Kidney epithelial cell (primary cell): ENCODE data around the gene TRERF1. TPM values are rescaled to one million over a fixed set of nuclear protein-coding genes. Genes with fewer than 3 reads are reported as not detected.

Source experiments
- DNase-seq: peaks from one replicate; pipeline ENCODE4 v3.0.0-alpha.2; 2010; ENCODE audit warnings: low read depth
- H3K27me3 ChIP-seq: 2 replicates; pipeline ENCODE4 v1.6.0; 2011; ENCODE audit warnings: low read length; ENCODE audit not compliant: control insufficient read depth, insufficient read depth
- H3K36me3 ChIP-seq: 2 replicates; pipeline ENCODE4 v1.5.1; 2011; ENCODE audit warnings: low read length; ENCODE audit not compliant: control insufficient read depth, insufficient read depth
- H3K4me3 ChIP-seq: 2 replicates; pipeline ENCODE4 v1.5.1; 2011; ENCODE audit warnings: low read depth, mild to moderate bottlenecking, control low read depth, low read length
- total RNA-seq: library from RNA; depleted of rRNA; stranded (reverse); fragments of >200 nt; gene quantifications from 2 replicates; pipeline ENCODE4 v1.2.3, GENCODE V29; 2015
- TF ChIP-seq, protein P1 (sequence below): IDR thresholded peaks from 2 replicates; pipeline ENCODE4 v1.5.1; 2011; ENCODE audit warnings: mild to moderate bottlenecking, moderate library complexity, low read length, control low read depth, inconsistent platforms; ENCODE audit not compliant: insufficient read depth, poor library complexity, severe bottlenecking

TRERF1 gene
- total RNA-seq, 1 donor from 2014 or later = 1.4 TPM

DNA sequence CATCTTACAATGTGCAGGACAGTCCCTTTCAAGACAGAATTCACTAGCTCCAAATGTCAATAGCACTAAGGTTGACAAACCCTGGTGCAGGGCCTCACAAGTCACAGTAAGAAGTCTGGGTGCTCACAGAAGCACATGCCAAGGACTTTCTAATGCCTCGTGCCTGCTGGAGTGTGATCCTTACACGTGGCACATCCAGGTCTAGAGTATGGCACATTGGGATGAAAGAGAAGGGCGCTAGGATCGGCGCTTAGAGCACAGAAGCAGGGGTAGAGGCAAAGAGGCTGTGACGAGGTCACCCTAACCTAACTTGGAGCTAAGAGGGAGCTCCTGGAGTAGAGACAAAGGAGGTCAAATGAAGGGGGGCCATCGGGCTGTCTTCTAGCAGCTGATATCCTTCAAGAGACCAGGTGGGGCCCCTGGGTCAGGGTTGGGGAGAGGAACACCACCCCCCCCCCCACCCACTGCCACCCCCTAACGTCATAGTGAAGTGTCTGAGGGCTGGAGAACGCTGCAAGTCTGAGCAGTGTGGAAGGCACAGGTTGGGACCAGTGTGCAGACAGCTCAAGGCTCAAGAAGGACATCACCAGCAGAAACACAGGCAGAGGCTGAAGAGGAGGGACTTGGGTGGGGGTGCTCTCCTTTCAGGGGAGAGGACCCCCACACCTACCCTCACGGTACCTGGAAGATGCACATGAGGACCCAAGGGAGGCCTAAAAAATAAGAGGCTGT, 136.3 kb downstream of the TRERF1 start:
- Histone ChIP-seq H3K27me3 (no peaks in the 10 kb centered on the region), H3K4me3 (no peak overlapping the region), H3K36me3 (no peaks in the 10 kb centered on the region)
- TF ChIP-seq, protein P1, sequence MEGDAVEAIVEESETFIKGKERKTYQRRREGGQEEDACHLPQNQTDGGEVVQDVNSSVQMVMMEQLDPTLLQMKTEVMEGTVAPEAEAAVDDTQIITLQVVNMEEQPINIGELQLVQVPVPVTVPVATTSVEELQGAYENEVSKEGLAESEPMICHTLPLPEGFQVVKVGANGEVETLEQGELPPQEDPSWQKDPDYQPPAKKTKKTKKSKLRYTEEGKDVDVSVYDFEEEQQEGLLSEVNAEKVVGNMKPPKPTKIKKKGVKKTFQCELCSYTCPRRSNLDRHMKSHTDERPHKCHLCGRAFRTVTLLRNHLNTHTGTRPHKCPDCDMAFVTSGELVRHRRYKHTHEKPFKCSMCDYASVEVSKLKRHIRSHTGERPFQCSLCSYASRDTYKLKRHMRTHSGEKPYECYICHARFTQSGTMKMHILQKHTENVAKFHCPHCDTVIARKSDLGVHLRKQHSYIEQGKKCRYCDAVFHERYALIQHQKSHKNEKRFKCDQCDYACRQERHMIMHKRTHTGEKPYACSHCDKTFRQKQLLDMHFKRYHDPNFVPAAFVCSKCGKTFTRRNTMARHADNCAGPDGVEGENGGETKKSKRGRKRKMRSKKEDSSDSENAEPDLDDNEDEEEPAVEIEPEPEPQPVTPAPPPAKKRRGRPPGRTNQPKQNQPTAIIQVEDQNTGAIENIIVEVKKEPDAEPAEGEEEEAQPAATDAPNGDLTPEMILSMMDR = no peak
- DNase-seq = no peak

DNA sequence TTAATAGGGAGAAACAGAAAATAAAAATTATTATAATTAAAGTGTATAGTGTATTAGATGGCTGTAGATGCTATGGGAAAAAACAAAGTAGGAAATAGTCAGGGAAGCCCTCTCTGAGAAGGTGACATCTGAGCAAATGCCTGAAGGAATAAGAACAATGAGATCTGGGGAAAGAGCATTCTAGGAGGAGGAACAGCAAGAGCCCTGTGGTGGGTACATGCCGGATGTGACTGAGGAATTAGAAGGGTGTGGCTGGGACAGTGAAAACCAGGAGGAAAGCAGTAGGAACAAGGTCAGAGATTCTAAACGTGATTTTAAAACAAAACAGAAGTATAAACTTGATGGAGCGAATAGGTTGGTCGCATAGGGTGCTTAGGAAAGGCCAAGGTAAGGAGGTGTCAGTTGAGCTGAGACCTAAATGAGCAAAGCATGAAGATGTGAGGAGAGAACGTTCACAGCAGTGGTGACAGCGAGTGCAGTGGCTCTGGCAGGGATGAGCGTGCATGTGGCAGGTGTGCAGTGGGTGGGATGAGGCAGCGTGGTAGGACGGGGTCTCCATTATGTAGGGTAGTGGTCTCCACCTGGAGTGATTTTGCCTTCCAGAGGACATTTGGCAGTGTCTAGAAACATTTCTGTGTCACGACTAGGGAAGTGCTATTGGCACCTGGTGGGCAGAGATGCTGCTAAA, 137.0 kb downstream of the TRERF1 start:
- TF ChIP-seq, protein P1 = no peak
- DNase-seq = no peak
- Histone ChIP-seq H3K4me3 (no peak overlapping the region), H3K36me3 (no peaks in the 10 kb centered on the region), H3K27me3 (no peaks in the 10 kb centered on the region)

- TF ChIP-seq, protein P1 = no peak
- no peak for DNase-seq
These were observed 137.7 kb downstream of the TRERF1 start for GRCh38 chr6:42313941-42314570.

GRCh38 chr6:42313038-42313437, 138.7 kb downstream of the TRERF1 start:
- DNase-seq = no peak
- no peak overlapping the region for H3K4me3 ChIP-seq
- TF ChIP-seq, protein P1 = no peak
- H3K36me3 ChIP-seq = no peaks in the 10 kb centered on the region
- no peaks in the 10 kb centered on the region for H3K27me3 ChIP-seq

More at GRCh38 chr6:42313941-42314570, 137.7 kb downstream of the TRERF1 start:
- no peaks in the 10 kb centered on the region for H3K27me3 ChIP-seq
- H3K4me3 ChIP-seq = no peak overlapping the region
- no peaks in the 10 kb centered on the region for H3K36me3 ChIP-seq

GRCh38 chr6:42307141-42307470, 144.6 kb downstream of the TRERF1 start:
- H3K27me3 ChIP-seq = no peaks in the 10 kb centered on the region
- no peak overlapping the region for H3K4me3 ChIP-seq
- DNase-seq = no peak
- TF ChIP-seq, protein P1 = no peak
- H3K36me3 ChIP-seq = no peaks in the 10 kb centered on the region
